NK-92 (cell line): ENCODE results near the gene SMAP1.

Source experiments
- DNase-seq: peaks from one replicate; lab custom pipeline; 2025; ENCODE audit not compliant: unreplicated experiment; lab: John Stamatoyannopoulos, UW

SMAP1 gene

DNA sequence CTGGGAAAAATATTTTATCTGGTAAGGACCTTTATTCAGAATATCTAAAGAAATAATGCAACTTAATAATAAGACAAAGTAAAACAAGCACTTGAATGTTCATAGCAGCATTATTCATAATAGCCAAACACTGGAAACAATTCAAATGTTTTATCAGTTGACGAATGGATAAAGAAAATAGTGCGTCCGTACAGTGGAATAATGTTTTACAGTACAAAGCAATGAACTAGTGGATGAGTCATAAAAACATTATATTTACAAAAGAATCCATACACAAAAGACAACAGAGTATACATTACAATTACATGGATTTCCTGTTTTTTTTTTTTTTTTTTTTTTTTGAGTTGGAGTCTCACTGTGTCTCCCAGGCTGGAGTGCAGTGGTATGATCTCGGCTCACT, 12.7 kb downstream of the SMAP1 start:
- DNase-seq = no peak

DNA sequence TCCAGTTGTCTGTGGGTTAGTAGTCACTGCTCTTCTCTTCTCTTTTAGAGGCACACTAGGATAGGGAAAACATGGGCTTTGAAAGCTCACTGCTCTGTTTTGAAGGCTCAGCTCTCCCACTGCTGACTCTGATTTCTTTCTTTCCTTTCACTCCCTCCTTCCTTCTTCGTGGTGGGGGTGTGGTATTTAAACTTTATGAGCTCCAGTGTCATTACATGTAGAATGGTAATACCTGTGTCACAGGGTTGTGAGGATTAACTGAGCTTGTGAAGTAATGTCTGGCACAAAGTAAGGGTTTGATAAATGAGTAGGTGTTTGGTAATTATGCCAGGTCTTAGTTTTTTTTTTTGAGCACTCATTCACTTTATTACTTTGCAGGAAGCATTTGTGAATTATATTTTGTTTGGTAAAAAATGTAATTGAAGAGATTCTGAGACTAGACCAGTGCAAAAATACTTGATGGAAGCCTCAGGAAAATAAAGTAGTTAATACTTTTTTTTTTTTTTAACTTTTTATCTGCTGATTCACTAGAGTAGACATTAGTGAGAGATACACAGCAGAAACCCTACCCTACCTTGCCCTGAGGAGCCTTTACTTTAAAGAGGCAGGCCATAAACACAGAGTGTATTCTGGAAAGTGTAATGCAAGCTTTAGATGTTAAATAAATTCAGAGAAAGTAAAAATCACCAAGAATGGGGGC, 17.3 kb downstream of the SMAP1 start:
- no peak for DNase-seq

DNA sequence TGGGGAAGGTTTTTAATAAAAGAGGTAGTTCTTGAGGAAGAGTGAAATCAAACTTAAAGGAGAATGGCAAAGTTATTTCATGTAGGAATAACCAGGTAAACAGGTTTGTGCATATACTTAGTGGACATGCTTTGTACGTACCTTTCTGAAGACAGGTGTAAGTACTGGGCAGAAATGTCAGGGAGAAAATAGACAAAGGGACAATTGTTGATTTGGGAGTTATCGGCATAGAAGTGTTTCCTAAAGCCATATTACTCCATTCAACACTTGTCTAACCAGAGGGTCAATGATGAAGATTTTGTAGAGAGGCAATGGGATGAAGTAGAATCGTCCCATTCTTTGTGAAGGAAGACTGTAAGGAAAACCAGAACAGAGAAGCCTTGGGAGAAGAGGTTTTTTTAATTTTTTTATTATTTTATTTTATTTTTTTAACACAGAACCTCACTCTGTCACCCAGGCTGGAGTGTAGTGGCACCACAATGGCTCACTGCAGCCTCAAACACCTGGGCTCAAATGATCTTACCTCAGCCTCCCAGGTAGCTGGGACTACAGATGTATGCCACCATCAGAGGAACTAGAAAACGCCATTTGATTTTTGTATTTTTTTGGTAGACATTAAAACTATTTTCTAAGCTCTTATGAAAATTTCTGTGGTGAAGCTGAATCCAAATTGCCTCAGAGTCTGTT, 18.0 kb downstream of the SMAP1 start:
- no peak for DNase-seq

DNA sequence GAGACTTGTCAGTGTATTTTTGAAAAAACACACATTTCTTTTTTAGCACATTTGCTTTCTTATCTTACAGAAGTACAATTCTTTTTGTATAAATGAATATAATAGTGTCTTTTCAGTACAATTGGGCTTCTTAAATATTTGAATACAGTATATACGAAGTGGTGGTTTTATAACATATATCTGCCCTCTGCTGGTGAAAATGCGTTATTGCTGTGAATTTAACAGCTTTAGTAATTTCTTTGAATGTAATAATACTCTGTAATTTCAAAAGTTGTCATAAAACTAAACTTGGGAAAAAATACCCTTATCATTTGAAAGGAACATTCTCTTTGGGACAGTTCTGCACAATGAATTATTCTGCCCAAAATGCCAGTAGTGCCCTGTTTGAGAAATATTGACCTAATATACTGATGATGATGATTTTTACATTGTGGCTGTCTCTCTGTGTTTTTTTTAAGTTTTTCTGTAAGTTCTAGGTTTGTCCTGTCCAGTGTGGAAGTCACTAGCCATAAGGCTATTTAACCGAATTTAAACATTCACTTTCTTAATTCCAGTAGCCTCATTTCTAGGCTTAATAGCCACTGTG, 19.0 kb downstream of the SMAP1 start:
- no peak for DNase-seq

DNA sequence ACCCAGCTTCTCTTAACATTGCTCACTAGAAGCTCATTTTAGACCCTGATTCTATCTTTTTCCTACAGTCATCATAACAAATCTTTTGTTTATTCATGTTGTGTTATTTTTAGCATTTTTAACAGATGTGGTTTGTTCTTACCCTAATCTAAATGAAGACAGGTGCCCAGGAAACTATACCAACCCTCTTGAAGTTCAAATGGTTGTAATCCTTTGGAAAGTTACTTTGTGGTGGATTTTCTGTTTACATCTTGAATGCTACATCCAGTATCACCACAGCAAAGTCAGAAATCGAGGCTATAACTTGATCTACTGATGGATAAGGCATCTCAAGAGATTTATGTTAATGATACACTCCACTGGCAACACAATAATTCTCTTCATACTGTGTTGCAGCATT, 26.2 kb downstream of the SMAP1 start:
- no peak for DNase-seq

DNA sequence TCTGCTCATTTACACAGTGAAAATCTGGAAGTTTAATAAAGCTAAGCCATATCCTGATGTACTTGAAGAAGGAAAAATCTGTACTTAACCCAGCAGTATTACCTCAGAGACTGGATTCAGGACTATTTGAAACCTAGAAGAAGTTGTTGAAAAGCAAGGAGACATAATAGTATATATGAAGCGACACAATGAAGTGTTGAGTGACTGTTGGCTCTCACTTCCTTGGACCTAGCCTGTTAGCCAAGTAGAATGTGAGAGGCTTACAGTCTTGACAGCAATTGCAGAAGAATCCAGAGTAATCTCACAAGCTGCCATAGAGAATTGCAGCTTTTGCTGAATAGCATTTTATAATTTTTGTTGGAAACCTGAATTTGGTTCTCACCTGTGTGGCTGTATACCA, 26.7 kb downstream of the SMAP1 start:
- no peak for DNase-seq

DNA sequence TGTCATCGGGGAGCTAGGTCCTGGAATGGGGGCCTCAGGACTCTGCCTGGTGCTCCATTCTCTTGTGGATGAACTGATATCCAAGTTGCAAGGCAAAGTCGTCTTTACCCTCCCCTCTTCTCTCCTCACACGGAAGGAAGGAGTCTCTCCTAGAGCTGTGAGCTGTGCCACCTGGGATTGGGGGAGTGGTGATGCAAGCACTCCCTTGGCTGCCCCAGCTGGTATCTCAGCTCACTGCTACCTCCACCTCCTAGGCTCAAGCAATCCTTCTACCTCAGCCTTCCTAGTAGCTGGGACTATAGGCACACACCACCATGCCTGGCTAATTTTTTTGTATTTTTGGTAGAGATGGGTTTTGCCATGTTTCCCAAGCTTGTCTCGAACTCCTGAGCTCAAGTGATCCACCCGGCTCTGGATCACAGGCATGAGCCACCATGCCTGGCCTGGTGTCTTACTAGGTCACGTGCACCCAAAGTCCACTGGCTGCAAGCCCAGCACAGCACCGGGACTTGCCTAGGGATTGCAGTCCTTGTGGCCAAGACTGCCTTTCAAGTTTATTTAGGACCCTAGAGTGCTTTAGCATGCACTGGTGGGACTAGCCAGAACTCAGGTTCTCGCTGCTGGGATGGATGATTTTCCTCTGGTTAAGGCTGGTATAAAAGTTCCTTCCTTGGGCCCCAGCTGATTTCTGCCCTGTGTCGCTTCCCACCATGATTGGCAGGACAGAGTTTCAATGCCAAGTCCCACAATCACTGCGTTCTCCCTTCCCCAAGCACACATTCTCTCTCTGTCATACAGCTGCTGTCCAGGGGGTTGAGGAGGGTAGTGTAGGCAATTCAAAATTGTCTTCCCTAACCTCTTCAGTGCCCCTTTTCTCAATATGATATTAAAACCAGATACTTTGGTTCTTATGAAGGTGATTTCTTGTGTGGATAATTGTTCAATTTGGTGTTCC, 33.5 kb downstream of the SMAP1 start:
- no peak for DNase-seq

DNA sequence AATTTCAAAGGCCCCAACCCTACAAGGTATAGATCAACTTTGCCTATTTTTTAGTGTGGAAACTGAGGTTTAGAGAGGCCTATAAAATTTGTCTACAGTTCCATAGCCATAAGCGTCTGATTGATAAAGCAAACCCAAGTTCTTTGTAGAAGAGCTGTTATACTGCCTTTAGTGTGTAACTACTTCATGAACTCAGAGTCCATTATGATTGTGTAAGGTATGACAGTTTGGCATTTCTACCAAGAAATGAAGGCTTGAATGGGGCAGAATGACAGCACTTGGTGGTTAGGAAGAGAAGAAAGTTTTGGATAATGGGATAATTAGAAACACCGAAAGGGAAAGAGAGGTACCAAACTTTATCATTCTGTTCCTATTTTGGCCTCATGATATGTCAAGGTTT, 38.1 kb downstream of the SMAP1 start:
- DNase-seq = no peak

DNA sequence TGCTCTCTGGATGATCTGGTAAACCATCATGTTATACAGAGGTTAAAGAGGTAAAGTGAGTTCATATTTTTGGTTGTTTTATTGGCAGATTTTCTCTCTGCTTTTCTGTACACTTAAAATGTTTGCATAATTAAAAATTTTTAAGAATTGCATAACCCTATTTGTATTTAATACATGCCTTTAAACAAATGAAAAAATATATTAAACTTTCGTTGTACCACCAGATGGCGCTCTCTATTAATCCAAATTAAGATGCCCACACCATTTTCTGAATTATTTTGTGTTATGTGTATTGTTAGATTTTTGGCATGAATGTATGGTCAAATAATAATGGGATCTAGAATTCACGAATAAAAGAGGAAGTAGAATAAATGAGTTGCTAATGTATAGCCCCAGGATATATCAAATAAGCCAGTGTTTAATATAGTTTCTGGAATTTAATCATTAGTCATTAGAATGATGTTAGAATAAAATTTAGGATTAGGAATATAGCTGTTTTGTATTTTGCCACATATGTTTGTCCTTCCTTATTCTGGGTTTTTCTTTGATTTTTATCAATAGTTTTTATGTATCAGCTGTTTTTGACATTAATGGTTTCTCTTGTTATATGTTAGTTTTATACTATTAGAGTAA, 38.9 kb downstream of the SMAP1 start:
- DNase-seq = no peak

DNA sequence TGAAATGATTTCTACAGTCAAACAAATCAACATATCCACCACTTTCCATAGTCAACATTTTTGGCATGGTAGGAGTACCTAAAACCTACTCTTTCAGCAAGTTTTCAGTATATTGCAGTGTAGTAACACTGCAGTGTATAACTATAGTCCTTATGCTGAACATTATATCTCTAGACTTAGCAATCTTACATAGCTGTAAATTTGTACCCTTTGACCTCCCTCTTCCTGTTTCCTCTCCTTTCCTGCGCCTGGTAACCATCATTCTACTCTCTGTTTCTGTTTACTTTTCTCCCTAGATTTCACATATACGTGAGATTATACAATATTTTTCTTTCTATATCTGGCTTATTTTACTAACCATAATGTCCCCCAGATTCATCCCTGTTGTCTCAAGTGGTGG, 40.2 kb downstream of the SMAP1 start:
- no peak for DNase-seq

DNA sequence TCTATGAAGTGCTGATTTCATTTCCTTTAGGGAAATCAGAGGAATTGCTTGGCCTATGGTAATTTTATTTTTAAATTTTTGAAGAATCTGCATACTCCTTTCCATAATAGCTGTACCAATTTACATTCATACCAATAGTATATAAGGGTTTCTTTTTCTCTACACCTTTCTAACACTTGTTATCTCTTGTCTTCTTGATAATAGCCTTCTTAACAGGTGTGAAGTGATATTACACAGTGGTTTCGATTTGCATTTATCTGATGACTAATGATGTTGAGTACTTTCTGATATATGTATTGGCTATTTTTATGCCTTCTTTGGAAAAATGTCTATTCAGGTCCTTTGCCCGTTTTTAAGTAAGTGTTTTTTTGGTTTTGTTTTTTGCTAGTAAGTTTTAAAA, 40.8 kb downstream of the SMAP1 start:
- no peak for DNase-seq

DNA sequence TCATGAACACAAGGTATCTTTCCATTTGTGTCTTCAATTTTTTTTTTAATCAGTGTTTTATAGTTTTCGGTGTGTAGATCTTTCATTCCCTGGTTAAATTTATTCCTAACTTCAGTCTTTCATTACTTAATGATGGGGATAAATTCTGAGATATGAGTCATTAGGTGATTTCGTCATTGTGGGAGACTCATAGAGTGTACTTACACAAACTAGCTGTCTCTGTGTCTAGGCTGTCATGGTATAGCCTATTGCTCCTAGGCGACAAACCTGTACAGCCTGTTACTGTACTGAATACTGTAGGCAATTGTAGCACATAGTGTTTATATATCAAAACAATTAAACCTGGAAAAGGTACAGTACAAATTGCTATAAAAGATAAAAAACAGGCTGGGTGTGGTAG, 42.1 kb downstream of the SMAP1 start:
- DNase-seq = no peak

DNA sequence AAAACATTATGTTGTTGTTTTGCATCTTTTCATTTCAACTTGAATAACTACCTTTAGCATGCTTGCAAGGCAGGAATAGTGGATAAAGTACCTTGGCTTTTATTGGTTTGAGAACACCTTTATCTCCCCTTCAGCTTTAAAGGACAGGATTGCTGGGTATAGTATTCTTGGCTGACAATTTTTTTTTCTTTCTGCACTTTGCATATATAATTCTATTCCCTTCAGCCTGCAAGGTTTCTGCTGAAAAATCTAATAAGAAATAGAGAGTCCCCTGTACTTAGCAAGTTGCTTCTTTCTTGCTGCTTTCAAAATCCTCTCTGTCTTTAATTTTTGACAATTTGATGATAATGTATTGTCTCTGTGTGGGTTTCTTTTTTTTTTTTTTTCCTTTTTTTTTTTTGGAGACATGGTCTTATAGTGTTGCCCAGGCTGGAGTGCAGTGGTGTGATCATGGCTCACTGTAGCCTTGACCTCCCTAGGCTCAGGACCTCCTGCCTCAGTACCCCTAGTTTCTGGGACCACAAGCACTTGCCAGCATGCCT, 47.1 kb downstream of the SMAP1 start:
- no peak for DNase-seq

DNA sequence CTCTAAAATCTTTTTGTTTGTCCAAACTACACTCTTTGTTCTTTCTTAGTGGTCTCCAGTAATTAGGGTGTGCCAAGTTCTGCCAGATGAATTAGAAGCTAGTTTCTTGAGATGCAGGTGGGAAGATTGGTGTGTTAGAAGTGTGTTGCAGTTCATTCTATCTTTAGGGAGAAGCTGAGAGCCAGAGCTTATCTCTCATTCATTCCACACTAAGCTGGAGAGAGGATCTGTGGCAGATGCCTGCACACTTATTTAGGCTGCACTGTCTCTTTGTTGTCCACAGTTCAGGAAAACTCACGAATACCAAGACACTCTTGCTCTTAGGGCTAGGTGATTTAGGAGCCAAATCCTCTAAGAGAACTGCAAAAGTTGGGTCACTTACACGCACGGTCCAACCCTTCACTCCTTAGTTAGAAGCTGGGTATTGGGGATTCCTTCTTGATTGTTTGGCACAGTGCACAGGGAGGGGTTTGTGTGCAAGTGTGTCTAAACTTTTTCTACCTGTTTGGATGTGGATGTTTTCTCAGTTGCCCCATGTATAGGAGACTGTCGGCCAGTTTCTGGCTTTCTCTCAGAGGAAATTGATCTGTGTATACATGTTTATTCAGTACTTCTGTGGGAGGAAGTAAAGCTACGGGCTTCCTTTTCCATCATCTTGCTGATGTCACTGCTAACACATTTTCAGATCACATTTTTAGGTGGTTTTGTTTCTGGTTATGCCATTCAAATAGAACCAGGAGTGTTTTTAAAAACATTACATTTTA, 49.5 kb downstream of the SMAP1 start:
- no peak for DNase-seq

DNA sequence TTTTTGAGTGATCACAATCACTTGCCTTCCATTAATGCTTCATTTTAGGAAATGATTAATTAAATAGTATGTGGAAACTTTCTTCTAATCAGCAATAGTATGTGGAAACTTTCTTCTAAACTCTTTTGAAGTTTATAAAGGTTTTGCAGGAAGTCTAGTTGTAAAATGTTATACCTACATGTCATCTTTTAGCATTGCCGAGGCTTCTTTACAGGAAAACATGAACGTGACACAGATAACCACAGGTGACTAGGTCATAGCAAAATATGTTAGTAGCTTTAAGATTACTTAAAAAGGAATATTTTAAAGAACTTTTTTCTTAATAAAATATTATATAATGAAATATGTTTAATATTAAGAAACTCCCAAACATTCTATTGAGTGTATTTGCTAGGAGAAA, 56.8 kb downstream of the SMAP1 start:
- no peak for DNase-seq

DNA sequence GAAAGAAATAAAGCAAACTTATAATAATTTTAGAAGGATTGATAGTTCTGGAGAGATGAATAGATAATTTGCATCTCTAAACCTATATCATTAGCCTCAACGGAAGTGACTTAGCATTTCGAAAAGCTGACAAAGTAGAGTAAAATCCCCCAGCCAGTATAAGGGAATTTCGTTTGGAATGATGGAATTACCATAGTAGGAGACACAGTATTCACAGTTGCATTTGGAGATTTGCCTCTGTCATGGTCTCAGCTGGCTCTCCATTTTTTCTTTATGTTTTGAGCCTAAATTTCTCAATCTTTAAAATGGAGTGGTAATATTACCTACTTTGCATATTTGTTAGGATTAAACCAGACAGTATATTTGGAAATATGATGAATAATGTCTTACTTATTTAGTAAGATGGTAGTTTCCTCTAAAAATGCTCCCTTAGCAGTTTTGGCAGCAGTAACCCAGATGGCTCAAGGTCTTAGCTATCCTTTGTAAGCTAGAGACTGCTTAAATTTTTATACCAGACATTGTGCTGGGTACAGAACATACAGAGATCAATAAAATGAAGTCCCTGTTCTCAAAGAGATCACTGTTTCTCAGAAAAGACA, 58.2 kb downstream of the SMAP1 start:
- DNase-seq = no peak

DNA sequence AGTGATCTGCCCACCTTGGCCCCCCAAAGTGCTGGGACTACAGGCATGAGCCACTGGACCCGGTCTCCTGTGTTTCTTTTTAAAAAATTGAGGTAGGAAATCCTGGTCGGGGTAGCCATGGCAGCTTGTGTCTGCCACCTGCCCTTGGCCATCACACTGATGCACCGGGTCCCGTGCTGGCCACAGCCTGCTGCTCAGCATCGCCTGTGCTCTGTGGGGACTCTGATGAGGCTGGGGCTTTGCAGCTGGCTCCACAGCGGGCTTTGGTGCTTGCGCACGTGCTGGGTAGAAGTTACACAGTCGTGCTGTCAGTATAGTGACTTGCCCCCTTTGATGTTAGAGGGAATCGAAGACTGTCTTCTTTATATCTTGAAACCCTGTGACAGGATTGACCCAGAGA, 66.7 kb downstream of the SMAP1 start:
- DNase-seq = no peak

DNA sequence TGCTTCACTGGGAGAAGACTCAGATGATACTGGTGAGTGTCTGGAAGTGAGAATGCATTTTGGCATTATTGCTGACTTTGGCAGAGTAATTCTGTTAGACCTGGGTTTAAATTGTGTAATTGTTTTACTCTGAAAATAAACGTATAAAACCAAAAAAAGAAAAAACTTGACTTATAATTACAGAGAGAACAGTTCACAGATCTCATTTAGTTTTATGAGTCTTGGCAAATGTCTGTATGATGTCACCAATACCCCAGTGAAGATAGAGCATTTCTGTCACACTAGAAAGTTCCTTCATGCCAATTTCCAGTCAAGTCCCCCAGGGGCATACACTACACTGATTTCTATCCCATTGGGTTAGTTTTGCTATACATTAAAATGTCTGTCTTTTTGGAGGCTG, 67.3 kb downstream of the SMAP1 start:
- no peak for DNase-seq

DNA sequence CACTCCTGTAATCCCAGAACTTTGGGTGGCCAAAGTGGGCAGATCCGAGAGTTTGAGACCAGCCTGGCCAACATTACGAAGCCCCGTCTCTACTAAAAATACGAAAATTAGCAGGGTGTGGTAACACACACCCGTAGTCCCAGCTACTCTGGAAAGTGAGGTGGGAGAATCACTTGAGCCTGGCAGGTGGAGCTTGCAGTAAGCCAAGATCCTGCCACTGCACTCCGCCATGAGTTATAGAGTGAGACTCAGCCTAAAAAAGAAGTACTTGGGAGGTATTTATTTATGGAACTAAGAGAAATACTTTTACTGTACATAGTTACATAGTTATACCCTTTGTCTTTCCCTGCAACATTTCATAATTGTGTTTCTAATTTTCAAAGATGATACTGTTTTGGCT, 67.8 kb downstream of the SMAP1 start:
- DNase-seq = no peak

DNA sequence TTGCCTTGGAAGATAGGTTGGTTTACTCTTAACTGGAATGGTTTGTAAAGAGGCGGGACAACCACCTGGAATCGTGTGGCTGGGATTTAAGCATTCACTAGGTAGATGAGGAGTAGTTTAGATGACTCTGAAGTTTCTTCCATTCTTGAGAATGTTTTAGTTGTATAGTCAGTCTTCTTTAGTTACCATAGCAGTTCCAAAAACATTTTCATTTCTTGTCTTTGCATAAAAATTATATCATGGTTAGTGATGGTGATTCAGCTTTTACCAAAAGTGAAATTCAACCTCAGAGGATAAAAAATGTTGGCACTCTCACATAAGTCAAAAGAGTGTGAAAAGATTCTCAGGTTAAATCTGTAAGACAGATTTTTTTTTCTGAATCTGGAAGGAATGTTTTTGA, 70.3 kb downstream of the SMAP1 start:
- no peak for DNase-seq
